ENCODE data around the gene ZFPM1. TPM values are rescaled to one million over a fixed set of nuclear protein-coding genes. Genes with fewer than 3 reads are reported as not detected.

Gene ZFPM1
- total RNA-seq, 1 experiment from 2014 or later, result 5.0 TPM

- H3K27ac Mint-ChIP-seq (ENCODE audit: low read depth, unreplicated experiment), result no peak overlapping the region
- no peak overlapping the region for H3K4me3 Mint-ChIP-seq (ENCODE audit: unreplicated experiment)
- no peaks in the 10 kb centered on the region for H3K27me3 Mint-ChIP-seq (ENCODE audit: insufficient read depth, unreplicated experiment)
- H3K9me3 Mint-ChIP-seq (ENCODE audit: unreplicated experiment), result no peaks in the 10 kb centered on the region
- BruUV-seq (replicated peaks), result no TSS peak
- POLR2A ChIA-PET, result no interaction called here
- no peak for DNase-seq (ENCODE audit: unreplicated experiment)
- no peaks in the 10 kb centered on the region for H3K36me3 Mint-ChIP-seq (ENCODE audit: insufficient read depth, unreplicated experiment)
- intact Hi-C loops (cut with micrococcal nuclease), result loop anchor here (10.0 kb wide), 1 partner anchor 658 kb away; no protein-coding TSS in a partner anchor
- CTCF ChIA-PET, result no interaction called here
- no peak for TF ChIP-seq CTCF (IDR thresholded peaks at IDR 0.05; ENCODE audit: unreplicated experiment)
- no peaks in the 10 kb centered on the region for H3K4me1 Mint-ChIP-seq (ENCODE audit: insufficient read depth, unreplicated experiment)
These were observed 20.3 kb upstream of the ZFPM1 start for GRCh38 chr16:88432753-88433152.

DNA sequence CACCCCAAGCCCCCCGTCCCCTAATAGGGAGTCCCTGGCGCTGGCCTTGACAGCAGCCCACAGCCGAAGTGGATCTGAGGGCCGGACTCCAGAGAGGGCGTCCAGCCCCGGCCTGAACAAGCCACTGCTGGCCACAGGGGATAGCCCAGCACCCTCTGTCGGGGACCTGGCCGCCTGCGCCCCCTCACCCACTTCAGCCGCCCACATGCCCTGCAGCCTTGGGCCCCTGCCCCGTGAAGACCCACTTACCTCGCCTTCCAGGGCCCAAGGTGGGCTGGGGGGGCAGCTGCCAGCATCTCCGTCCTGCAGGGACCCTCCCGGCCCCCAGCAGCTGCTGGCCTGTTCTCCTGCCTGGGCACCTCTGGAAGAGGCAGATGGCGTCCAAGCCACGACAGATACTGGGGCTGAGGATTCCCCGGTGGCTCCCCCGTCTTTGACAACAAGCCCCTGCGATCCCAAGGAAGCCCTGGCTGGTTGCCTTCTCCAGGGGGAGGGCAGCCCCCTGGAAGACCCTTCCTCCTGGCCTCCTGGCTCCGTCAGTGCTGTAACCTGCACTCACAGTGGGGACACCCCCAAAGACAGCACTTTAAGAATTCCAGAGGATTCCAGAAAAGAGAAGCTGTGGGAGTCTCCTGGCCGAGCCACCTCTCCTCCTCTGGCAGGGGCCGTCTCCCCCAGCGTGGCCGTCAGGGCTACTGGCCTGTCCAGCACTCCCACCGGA lies 19.3 kb upstream of the ZFPM1 start:
- no TSS peak for BruUV-seq (replicated peaks)
- ChIA-PET CTCF (interaction anchor here (0.6 kb wide), 1 partner anchor 220 kb away, joined by 3 read pairs; no protein-coding TSS in a partner anchor), POLR2A (no interaction called here)
- H3K27me3 Mint-ChIP-seq (ENCODE audit: insufficient read depth, unreplicated experiment), result no peaks in the 10 kb centered on the region
- H3K4me3 Mint-ChIP-seq (ENCODE audit: unreplicated experiment), result no peak overlapping the region
- intact Hi-C loops (cut with micrococcal nuclease), result loop anchor here (10.0 kb wide), 1 partner anchor 659 kb away; no protein-coding TSS in a partner anchor
- no peaks in the 10 kb centered on the region for H3K36me3 Mint-ChIP-seq (ENCODE audit: insufficient read depth, unreplicated experiment)
- H3K9me3 Mint-ChIP-seq (ENCODE audit: unreplicated experiment), result no peaks in the 10 kb centered on the region
- no peak overlapping the region for H3K27ac Mint-ChIP-seq (ENCODE audit: low read depth, unreplicated experiment)
- TF ChIP-seq CTCF (IDR thresholded peaks at IDR 0.05; ENCODE audit: unreplicated experiment), result no peak
- H3K4me1 Mint-ChIP-seq (ENCODE audit: insufficient read depth, unreplicated experiment), result no peaks in the 10 kb centered on the region
- no peak for DNase-seq (ENCODE audit: unreplicated experiment)

GRCh38 chr16:88434353-88434690 lies 18.8 kb upstream of the ZFPM1 start:
- H3K27me3 Mint-ChIP-seq (ENCODE audit: insufficient read depth, unreplicated experiment), result no peaks in the 10 kb centered on the region
- no peak overlapping the region for H3K4me3 Mint-ChIP-seq (ENCODE audit: unreplicated experiment)
- intact Hi-C loops (cut with micrococcal nuclease), result loop anchor here (10.0 kb wide), 1 partner anchor 660 kb away; no protein-coding TSS in a partner anchor
- H3K4me1 Mint-ChIP-seq (ENCODE audit: insufficient read depth, unreplicated experiment), result no peaks in the 10 kb centered on the region
- ChIA-PET POLR2A (no interaction called here), CTCF (no interaction called here)
- BruUV-seq (replicated peaks), result no TSS peak
- no peaks in the 10 kb centered on the region for H3K9me3 Mint-ChIP-seq (ENCODE audit: unreplicated experiment)
- H3K36me3 Mint-ChIP-seq (ENCODE audit: insufficient read depth, unreplicated experiment), result no peaks in the 10 kb centered on the region
- no peak overlapping the region for H3K27ac Mint-ChIP-seq (ENCODE audit: low read depth, unreplicated experiment)
- no peak for DNase-seq (ENCODE audit: unreplicated experiment)
- TF ChIP-seq CTCF (IDR thresholded peaks at IDR 0.05; ENCODE audit: unreplicated experiment), result no peak

GRCh38 chr16:88434746-88435145 lies 18.3 kb upstream of the ZFPM1 start:
- H3K27ac Mint-ChIP-seq (ENCODE audit: low read depth, unreplicated experiment), result no peak overlapping the region
- ChIA-PET POLR2A (no interaction called here), CTCF (interaction anchor here (0.6 kb wide), 1 partner anchor 10 kb away, joined by 4 read pairs; no protein-coding TSS in a partner anchor)

More at GRCh38 chr16:88434746-88435145, 18.3 kb upstream of the ZFPM1 start:
- intact Hi-C loops (cut with micrococcal nuclease), result loop anchor here (10.0 kb wide), 1 partner anchor 660 kb away; no protein-coding TSS in a partner anchor
- Mint-ChIP-seq H3K4me3 (ENCODE audit: unreplicated experiment) (no peak overlapping the region), H3K27me3 (ENCODE audit: insufficient read depth, unreplicated experiment) (no peaks in the 10 kb centered on the region), H3K9me3 (ENCODE audit: unreplicated experiment) (no peaks in the 10 kb centered on the region), H3K36me3 (ENCODE audit: insufficient read depth, unreplicated experiment) (no peaks in the 10 kb centered on the region), H3K4me1 (ENCODE audit: insufficient read depth, unreplicated experiment) (no peaks in the 10 kb centered on the region)
- no peak for DNase-seq (ENCODE audit: unreplicated experiment)
- no peak for TF ChIP-seq CTCF (IDR thresholded peaks at IDR 0.05; ENCODE audit: unreplicated experiment)
- BruUV-seq (replicated peaks), result no TSS peak
